Omental fat pad (tissue), 4 donors: ENCODE measurements around the gene PON3. TPM values are rescaled to one million over a fixed set of nuclear protein-coding genes. Genes with fewer than 3 reads are reported as not detected.

ENCODE experiments used
- ATAC-seq: fragments of 150-250 bp; one replicate; pipeline ENCODE4 v1.9.1; 2016; ENCODE audit warnings: mild to moderate bottlenecking, moderate library complexity; ENCODE audit not compliant: low FRiP score
- DNase-seq: peaks from one replicate; pipeline ENCODE4 v3.0.0-alpha.2; 2019; ENCODE audit warnings: low spot score
- total RNA-seq, 4 donors: library from RNA; depleted of rRNA; stranded (reverse); fragments of >200 nt; gene quantifications; one replicate each; pipeline ENCODE4 v1.1.0, GENCODE V29; 2016
- TF ChIP-seq, protein P1 (sequence below), 3 donors: fragments of 450-650 bp; IDR thresholded peaks; one replicate each; pipeline ENCODE4 v1.5.1; 2016 to 2017; ENCODE audit warnings: antibody characterized with exemption in 3 of 3, mild to moderate bottlenecking in 3 of 3, moderate library complexity in 2 of 3

The PON3 gene
- total RNA-seq, 4 donors from 2014 or later = 1.3 to 4.3 (median 3.1) TPM

DNA sequence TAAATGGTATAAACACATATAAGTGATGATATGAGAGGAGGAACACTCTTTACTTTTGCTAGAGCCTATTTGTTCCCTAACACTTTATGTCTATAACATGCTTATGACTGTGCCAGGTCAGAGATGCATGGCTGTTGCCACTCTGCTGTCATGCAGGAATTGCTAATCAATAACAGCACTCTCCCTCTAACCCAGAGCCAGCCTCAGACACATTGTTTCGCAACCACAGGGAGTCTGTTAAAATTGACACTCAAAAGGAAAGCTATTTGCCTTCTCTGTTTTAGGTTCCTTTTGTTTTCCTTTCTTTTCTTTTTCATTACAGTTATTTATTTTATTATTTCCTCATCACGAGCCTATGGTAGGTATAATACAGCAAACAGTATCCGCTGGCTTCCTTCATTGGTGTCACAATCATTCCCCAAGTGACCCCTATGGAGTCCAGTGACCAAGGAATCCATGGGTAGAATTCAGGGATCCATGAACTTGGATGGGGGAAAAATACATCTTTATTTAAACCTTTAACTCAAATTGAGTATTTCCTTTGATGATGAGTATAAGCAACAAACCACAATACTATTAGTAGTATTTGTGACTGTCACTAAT, 31.8 kb upstream of the PON3 start:
- TF ChIP-seq, protein P1, sequence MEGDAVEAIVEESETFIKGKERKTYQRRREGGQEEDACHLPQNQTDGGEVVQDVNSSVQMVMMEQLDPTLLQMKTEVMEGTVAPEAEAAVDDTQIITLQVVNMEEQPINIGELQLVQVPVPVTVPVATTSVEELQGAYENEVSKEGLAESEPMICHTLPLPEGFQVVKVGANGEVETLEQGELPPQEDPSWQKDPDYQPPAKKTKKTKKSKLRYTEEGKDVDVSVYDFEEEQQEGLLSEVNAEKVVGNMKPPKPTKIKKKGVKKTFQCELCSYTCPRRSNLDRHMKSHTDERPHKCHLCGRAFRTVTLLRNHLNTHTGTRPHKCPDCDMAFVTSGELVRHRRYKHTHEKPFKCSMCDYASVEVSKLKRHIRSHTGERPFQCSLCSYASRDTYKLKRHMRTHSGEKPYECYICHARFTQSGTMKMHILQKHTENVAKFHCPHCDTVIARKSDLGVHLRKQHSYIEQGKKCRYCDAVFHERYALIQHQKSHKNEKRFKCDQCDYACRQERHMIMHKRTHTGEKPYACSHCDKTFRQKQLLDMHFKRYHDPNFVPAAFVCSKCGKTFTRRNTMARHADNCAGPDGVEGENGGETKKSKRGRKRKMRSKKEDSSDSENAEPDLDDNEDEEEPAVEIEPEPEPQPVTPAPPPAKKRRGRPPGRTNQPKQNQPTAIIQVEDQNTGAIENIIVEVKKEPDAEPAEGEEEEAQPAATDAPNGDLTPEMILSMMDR (IDR thresholded peaks at IDR 0.05) = no peak
- ATAC-seq (no peak), DNase-seq (no peak)

DNA sequence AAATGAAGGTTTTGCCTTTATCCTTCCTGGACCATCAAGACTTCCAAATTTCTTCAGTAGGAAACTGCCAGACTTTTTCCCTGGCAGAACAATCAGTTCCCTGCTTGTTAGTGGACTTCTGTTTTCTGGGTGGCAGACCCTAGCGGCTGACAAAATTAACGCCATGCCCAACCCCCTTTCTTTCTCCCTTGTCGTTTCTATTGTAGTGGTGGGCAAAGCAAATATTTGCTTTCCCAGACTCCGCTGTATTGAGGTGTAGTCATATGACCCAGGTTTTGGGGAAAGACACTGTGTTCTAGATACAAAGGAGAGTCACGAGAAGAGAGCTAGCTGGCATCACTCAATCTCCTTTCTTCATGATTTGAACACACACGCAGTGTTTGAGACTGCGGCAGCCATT, 31.0 kb upstream of the PON3 start:
- no peak for ATAC-seq
- TF ChIP-seq, protein P1 (IDR thresholded peaks at IDR 0.05) = no peak

DNA sequence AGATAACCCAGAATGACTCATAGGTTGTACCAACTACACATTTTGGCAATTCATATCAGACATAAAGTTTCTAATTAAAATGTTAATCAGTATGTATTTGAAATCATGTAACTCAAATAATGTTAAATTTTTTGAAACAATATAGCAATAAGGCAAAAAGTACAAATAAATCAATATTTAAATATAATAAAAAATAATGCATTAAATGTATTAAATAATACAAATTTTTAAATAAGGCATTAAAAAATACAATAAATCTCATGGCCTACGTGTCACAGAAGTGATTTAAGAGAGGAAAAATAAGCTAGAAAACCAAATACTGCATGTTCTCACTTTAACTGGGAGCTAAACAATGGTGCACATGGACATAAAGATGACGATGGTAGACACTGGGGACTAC, 29.5 kb upstream of the PON3 start:
- no peak for DNase-seq
- ATAC-seq = no peak
- TF ChIP-seq, protein P1 (IDR thresholded peaks at IDR 0.05) = no peak

More for the DNA sequence above, 31.0 kb upstream of the PON3 start:
- no peak for DNase-seq

GRCh38 chr7:95424716-95425115, 28.5 kb upstream of the PON3 start:
- TF ChIP-seq, protein P1 (IDR thresholded peaks at IDR 0.05) = no peak
- DNase-seq (no peak), ATAC-seq (no peak)

- TF ChIP-seq, protein P1 (IDR thresholded peaks at IDR 0.05) = no peak
- ATAC-seq (no peak), DNase-seq (no peak)
These were observed 25.8 kb upstream of the PON3 start for GRCh38 chr7:95421847-95422444.

GRCh38 chr7:95421000-95421846, 25.0 kb upstream of the PON3 start:
- TF ChIP-seq, protein P1 (IDR thresholded peaks at IDR 0.05) = no peak
- no peak for DNase-seq
- no peak for ATAC-seq
